ENCODE measurements around the gene PDE11A.
"Not testable (repeated sequence)": the region's sequence is repeated elsewhere in the genome, so short reads cannot be mapped to it uniquely, and the experiment has no call there.

The PDE11A gene

DNA sequence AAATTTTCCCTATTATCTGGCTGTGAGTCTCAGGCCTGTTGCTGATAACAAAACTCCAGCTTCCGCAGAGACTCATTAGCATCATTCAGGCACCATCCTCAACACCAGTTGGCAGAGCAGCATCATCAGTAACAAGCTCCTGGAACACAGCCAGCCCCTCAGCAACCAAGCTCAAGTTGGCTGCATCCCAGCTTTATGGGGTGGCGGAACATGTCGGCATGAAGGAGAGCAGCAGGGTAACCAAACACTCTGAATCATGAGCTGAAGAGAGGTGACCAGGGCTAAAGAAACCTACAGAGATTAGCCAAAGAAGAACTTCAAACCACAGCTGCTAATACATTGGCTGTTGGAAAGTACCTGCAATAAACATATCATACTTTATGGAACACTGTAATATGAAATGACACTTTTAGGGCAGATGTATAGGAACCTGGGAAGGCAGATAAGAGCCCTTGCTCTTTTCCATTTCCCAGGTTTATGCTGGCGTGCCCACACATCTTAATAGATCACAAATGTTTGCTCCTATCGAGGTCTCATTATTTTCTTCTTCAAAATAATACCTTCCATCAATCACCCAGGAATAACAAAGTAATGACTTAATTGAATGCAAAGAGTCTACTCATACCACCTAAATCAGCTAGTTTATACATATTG, 63.8 kb downstream of the PDE11A start:
- DNase-seq = no peak

DNA sequence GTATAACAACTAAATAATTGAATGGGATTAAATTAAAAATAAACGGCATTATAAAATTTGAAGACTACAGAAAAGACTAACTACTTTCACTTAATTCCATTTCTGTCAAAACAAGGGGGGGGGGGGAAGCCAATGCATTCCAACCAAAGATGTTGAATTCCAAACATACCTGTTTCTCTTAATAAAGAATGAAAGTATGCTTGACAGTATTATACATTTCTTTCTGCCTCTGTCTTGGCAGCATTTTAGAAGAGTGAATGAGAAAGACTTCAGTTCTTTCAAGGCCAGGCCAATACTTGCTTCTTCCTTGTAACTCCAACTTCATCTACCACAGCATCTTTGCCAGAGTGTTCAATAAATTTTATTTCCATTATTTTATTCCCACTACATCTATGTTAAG, 65.9 kb downstream of the PDE11A start:
- no peak for DNase-seq

DNA sequence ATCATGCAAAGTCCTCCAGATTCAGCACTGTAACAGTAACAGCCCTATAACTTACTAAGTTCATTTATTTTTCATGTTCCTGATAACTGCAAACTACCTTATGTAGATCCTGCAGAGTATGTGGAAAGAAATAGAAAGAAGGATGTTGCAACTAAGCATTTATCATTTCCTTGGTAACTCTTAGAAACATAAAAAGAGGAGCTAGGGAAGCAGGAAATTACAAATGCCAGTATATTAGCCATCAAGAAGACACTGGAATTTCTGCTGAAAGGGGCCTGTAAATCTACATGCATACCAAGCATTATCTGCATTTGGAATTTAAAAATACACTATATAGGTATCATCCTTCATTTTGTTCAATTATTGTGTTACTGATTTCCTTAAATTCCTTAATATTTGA, 66.8 kb downstream of the PDE11A start:
- no peak for DNase-seq

DNA sequence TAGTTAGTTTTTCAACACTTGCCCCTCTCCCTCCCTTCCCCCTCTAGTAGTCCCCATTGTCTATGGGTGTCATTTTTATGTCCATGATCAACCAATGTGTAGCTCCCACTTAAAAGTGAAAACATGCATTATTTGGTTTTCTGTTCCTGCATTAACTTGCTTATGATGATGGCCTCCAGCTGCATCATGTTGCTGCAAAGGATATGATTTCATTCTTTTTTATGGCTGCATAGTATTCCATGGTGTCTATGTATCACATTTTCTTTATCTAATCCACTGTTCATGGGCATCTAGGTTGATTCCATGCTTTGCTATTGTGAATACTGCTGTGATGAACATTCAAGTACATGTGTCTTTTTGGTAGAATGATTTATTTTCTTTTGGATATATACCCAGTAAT, 70.5 kb downstream of the PDE11A start:
- no peak for DNase-seq

DNA sequence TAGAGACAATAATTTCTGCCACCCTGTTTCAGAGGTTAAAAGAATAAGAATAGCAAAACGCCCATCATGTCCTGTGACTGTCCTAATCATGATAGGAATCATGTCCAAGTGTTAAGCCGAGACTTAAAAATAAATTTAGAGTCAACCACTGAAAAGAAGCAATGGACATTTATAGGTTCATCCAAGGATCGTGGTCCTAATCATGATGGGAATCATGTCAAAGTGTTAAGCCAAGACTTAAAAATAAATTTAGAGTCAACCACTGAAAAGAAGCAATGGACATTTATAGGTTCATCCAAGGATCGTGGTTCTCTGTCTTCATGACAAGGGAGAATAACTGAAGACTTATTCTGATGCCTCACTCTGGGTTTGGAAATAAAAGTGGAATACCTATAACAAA, 73.6 kb downstream of the PDE11A start:
- DNase-seq = no peak

DNA sequence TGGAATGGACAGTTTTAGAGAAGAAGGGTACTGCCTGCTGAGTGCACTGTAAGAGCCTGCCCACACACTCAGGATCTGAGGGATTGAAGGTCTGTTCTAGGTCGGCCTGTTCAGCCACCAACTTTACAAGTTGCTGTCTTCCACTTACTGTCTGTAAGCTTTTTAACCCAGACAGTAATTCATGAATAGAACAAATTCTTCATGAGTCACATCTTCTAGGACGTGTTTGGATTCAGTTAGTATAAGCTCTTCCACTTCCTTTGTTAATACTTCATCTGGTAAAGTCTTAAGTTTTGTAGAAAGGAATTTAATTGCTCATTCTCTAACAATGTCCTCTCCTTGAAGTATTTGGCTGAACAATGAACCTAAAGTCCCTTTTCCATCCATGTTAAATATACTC, 74.6 kb downstream of the PDE11A start:
- DNase-seq = no peak

DNA sequence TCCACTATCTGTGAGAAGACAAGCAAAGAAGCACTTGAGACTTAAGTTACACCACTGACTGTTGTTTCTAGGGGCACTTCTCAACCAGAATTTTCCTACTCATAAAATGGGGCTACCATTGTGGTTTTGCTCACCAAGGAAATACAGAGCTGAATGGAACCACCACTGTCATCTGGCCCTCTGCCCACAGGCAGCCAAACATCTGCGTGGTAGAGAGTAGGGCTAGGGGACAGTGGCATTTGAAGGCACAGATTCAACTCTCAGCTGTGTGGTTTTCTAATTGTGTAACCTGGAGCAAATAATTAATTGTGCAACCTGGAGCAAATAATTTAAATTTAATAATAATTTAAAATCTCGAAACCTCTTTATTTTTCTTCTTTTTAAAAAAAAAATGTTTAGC, 79.6 kb downstream of the PDE11A start:
- DNase-seq = no peak

DNA sequence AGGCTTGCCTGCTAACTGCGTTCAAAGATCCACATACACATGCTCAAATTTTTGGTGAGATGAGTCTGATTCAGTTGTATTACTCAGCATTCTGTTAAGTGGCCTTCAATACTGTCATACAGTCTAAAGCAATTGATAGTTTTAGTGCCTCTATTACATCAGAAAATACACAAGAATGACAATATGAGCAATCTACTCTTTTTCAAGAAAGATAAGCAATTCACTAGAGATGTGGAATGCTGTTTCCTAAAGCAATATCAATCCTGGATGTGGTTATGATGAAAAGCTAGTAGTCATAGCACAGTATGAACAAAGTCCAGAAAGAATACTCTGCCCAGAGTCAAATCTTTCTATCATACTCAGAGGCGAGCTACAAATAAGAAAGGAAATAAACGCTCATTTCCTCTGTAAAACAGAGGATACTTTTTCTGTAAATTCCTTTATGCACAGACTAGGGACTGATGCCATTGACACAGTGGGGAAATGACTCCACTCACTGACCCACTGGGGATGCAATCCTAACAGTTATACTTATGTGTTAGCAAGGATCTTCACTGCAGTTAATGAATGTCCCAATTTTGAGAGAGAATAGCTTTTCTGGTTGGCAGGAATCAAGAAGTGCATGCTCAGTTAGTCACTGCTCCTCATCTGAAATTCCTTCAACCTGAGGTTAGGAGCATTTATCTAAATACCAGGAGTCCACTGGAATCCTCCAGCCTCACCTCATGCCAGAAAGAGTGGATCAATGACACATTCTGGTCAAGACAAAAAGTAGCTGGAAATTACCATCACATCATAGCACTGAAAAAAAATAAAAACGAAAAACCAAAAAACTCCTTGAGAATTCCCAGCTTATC, 83.3 kb downstream of the PDE11A start:
- DNase-seq = no peak

DNA sequence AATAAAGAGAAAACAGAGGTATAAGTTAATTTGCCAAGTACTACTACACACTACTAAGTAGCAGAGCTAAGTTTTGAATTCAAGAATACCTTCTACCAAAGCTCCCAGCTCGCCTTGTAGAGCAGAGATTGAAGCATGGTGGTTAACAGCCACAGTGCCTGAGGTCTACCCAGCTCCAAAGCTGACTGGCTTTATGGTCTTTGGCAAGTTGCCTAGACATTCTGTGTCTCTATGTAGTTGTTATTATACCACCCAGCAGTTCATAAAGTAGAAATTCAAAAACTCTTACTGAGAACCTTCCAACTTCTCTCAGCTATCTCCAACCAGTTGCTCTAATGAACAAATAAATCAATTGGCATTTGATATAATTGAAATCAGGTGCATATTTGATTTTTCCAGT, 87.8 kb downstream of the PDE11A start:
- DNase-seq = no peak

DNA sequence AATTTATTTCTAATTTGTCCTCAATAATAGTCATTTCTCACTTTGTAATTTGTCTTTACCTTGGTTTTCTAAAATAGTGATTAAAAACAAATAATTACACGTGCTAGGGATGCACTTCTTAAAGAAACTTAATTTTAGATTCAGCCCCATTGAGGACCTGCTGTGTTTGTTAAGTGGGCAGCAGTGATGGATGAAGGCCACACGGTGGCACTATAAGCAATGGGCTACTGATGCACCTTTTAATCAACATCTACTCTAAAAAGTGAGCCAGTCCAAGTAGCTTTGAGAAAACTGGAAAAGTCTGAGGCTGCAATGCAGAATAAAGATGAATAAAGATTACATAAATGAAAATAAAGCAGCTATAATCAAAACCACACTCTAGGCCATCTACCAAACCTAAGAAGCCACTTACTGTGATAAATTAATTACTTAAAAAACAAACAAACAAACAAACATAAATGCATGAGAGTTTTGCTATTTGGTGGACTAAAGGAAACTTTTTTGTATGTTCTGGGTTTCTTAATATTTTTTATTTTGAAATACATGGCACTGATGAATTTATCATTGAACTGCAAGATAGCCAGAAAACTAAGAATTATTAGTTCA, 89.3 kb downstream of the PDE11A start:
- DNase-seq = peak; percentile 1 to 5

DNA sequence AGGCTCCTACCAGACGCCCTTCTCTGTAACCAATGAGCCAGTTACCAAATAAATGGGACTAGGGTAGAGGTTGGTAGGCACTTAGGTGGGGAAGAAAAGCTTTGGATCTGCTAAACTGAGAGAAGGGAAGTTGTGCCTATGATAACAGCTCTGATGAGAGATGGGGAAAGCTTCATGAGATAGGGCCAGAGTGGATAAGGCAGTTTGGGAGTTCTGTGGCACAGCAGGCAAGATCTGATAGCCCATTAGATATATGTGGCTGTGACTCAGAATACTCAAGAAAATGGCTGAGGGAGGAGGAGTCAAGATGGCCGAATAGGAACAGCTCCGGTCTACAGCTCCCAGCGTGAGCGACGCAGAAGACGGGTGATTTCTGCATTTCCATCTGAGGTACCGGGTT, 99.8 kb downstream of the PDE11A start:
- no peak for DNase-seq

DNA sequence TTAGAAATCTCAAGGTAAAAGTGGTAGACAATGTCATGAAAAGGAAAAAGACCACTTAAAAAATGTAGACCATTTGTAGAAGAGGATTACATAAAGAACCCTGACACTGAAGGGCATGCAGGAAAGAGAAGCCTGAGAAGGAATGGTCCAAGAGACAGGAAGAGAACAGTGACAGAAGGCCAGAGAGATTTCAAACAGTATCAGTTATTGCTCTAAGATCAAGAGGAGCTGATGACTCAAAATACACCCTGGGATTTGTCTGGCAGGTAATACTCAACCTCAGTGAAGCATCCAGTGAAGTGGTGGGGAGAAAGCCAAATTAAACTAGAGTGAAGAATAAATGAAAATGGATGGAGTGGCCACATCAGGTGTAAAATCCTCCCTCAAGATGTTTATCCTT, 100.5 kb downstream of the PDE11A start:
- no peak for DNase-seq

DNA sequence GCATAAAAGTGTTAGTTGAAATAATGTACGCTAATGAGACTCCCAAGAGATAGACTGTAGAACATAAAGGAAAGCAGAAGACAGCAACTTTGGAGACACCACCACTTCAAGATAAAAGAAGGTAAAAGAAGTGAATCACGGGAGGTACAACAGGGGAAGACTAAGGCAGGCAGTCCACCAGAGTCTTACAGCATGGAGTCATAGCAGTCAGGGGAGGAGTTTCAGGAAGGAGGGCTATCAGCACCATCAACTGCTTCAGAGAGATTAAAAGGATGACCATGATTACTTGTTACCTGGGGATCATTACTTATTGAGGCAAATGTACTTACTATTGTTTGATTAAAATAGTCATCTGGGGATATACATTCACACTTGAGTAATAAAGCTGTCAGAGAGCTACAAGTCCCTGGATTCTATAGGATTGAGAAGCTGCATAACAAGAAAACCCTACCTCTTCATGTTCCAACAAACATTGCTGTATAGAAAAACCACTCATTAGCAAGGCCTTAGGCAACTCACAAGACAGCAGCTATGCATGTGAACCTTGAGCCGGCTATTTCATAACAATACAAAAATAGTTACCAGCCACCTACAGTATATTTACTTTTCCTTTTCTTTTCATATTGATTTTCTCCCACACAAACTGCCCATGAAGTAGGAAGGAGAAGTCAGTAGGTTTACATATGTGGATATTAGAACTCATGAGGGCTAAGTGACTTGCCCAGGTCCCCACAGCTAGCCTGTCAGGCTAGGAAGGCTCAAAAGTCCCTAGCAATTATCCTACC, 101.7 kb downstream of the PDE11A start:
- DNase-seq = no peak

DNA sequence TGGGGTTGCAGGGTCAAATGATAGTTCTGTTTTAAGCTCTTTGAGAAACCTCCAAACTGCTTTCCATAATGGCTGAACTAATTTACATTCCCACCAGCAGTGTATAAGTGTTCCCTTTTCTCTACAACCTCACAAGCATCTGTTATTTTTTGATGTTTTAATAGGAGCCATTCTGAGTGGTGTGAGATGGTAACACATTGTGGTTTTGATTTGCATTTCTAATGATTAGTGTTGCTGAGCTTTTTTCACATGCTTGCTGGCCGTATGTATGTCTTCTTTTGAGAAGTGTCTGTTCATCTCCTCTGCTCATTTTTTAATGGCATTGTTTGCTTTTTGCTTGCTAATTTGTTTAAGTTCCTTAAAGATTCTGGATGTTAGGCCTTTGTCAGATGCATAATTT, 107.7 kb downstream of the PDE11A start:
- no peak for DNase-seq

DNA sequence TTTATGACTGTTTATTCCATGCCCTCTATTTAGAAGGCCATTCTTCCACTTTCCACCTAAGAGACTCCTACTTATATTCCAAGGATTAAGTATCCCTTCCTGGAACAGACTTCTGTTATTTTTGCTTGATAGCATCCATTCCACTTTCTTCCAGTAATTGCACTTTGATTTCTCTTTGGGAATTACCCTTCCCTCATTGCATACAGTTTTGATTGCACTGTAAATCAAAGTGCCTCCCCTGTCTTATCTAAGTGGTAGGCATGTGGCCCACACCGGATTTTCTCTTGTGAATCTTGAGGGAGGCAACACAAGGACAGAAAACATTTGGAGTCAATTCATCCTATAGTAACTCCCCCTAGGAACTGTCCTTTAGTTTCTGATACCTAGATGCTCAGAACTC, 120.4 kb downstream of the PDE11A start:
- DNase-seq = no peak

DNA sequence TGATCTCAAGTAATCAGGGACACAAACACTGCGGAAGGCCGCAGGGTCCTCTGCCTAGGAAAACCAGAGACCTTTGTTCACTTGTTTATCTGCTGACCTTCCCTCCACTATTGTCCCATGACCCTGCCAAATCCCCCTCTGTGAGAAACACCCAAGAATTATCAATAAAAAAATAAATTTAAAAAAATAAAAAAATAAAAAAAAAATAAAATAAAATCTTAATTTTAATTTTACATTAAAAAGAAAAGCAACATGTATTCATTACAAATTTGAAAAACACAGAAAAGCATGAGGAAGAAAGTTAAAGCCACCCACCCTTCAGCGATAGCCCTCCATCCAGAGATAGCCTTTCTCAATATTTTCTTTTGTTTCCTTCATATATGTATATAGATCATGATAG, 125.0 kb downstream of the PDE11A start:
- DNase-seq = not testable (repeated sequence)

DNA sequence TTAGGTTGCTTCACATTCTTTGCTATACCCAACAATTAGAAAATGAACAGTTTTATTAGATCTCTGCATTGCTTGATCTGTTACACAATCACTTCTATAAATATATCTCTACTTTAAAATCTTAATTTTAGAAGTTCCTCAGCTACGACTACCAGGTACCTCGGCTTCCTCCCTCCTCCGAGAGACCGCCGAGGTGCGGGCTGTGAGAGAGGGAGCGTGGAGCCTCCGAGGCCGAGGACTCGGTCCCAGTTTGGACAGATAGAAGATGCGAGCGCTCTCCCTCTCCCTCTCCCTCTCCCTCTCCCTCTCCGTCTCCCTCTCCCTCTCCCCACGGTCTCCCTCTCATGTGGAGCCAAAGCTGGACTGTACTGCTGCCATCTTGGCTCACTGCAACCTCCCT, 128.0 kb downstream of the PDE11A start:
- DNase-seq = not testable (repeated sequence)

DNA sequence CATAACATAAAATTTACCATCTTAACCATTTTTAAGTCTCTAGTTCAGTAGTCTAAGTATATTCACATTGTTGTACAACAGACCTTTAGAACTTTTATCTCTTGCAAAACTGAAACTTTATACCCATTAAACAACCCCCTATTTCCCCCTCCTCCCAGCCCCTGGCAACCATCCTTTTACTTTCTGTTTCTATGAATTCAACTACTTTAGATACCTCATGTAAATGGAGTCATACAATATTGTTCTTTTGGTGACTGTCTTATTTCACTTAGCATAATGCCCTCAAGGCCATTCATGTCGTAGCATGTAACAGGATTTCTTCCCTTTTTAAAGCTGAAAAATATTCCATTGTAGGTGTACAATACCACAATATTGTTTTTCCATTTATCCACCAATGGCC, 129.8 kb downstream of the PDE11A start:
- DNase-seq = no peak

DNA sequence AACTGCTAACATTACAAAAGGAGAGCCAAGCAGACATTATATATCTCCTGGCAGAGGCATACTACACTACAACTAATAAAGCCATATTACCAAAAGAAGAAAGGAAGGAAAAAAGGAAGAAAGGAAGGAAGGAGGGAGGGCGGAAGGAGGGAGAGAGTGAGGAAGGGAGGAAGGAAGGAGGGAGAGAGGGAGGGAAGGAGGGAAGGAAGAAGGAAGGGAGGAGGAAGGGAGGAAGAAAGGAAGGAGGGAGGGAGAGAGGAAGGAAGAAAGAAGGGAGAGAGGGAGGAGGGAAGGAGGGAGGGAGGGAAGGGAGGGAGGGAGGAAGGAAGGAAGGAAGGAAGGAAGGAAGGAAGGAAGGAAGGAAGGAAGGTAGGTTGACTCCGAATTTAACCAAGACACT, 133.4 kb downstream of the PDE11A start:
- DNase-seq = no peak

DNA sequence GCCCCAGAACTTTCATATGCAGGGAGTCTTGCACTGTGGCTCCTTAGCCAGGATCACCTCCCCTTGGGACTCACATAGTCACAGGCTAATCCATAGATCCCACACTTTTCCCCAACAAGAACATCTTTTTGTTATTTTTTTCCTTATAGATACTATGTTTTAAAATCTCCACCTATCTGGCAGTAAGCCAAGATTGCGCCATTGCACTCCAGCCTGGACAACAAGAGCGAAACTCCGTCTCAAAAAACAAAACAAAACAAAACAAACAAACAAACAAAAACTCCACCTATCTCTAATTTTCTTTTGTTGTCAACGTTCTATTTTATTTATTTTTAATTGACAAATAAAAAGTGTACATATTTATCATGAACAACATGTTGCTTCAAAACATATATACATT, 141.7 kb downstream of the PDE11A start:
- DNase-seq = no peak

DNA sequence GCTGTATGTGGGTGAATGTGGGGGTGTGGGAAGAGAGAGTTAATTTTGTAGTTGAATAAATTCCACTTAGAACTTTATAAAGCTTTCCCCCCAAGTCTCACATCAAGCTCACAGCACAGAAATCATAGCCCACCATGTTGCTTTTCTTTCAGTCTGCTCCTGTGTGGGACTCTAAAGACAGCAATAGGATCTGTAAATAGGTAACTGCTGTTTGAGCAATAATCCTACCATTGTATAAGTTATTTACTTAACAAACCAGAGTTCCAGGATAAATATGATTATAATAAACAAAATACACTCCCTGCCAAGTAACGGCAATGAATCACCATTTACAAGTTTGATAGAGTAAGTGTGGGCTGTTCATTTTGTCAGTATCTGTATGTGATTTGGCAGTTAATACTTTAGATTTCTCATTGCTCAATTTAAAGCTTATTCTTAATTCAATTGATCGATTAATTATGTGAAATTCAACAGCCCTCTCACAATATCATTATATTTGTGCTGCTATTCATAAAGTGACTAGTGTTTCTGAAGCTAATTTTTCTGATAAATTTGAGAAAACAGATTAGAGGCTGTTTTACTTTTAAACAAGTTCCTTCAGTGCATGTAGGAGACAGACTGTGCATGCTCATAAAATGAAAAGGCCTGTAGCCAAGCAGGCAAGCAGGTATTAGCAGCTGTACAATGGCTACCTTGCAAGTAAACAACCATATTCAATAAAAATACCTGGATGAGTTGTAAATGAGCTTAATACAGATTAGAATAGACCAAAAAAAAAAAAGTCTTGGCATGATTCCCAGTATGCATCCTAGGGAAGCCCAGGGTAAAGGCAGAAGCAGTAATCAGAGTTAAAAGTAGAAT, 142.7 kb downstream of the PDE11A start:
- DNase-seq = no peak

DNA sequence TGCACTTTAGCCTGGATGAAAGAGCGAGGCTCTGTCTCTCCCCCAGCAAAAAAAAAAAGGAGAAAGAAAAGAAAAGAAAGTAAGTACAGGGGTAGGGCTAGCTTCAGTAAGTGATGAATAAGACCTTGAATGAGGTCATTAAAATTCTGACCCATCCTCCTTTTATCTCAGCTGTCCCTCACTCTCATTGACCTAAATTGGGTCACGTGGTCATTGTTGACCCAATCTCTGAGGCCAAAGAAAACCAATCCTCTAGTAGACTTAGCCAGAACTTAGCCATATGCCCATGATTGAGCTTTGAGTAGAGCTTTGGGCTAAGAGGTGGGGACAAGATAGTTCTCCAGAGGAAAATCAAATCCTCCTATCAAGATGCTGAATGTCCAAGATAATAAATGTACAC, 149.3 kb downstream of the PDE11A start:
- DNase-seq = no peak
